HepG2 (cell line): Measurements from ENCODE around the gene C21orf58. TPM values are rescaled to one million over a fixed set of nuclear protein-coding genes. Genes with fewer than 3 reads are reported as not detected.

Source experiments
- ATAC-seq: fragments of 200-7000 bp; cut with Tn5 transposase; 3 replicates; pipeline ENCODE4 v1.9.1; 2020; ENCODE audit warnings: mild to moderate bottlenecking, moderate library complexity
- BruUV-seq: library from RNA; stranded (reverse); fragments of 400-500 nt; replicated peaks from 2 replicates; lab custom pipeline; 2021; lab: Mats Ljungman, UMichigan
- CTCF ChIA-PET: fragments of 300-600 bp; formaldehyde crosslinking; extraction: SDS; loops from one replicate; lab custom pipeline; 2021; ENCODE audit warnings: low total read pairs, inconsistent platforms, low intra/inter-chr PET ratio; lab: Yijun Ruan, JAX
- POLR2A ChIA-PET: fragments of 350-600 bp; sonication (Branson Sonifier 250); formaldehyde crosslinking; loops from one replicate; lab custom pipeline; 2020; ENCODE audit warnings: antibody characterized with exemption, inconsistent platforms; lab: Yijun Ruan, JAX
- DNase-seq: peaks from one replicate; pipeline ENCODE4 v3.0.0-alpha.2; 2015; ENCODE audit warnings: low spot score
- FAIRE-seq: peaks from 3 replicates; lab custom pipeline; 2011; peaks lifted over from hg19 to GRCh38; lab: Jason Lieb, UNC
- H2AFZ ChIP-seq: one replicate; pipeline ENCODE4 v1.6.1; 2011; ENCODE audit warnings: low read length, inconsistent platforms
- H3K27ac ChIP-seq: fragments of 300-600 bp; 3 replicates; pipeline ENCODE4 v1.8.0; 2011; ENCODE audit warnings: mixed run types, mild to moderate bottlenecking, mixed read lengths, low read length, inconsistent platforms; ENCODE audit not compliant: insufficient read depth; ENCODE audit errors: extremely low read length
- H3K27me3 ChIP-seq, 2 experiments: fragments of 200-600 bp in 1 of 2; 2 replicates in 1 of 2; 3 replicates in 1 of 2; pipeline versions ENCODE4 v1.6.0 to v1.8.0; 2011; ENCODE audit warnings: low read length in 2 of 2, mild to moderate bottlenecking in 2 of 2, moderate library complexity in 2 of 2, inconsistent platforms in 1 of 2; ENCODE audit not compliant: insufficient read depth in 2 of 2, control insufficient read depth in 1 of 2
- H3K36me3 ChIP-seq, 2 experiments: fragments of 200-600 bp in 1 of 2; replicated peaks in 1 of 2; 2 replicates in 1 of 2; 3 replicates in 1 of 2; pipeline versions ENCODE4 v1.5.1 to v1.8.0; 2011; ENCODE audit warnings: low read length in 2 of 2, inconsistent platforms in 1 of 2; ENCODE audit not compliant: insufficient read depth in 2 of 2, control insufficient read depth in 1 of 2
- H3K4me1 ChIP-seq: 2 replicates; pipeline ENCODE4 v1.5.1; 2012; ENCODE audit warnings: low read length, inconsistent platforms; ENCODE audit not compliant: insufficient read depth
- H3K4me2 ChIP-seq: 2 replicates; pipeline ENCODE4 v1.6.0; 2011; ENCODE audit warnings: low read depth, low read length, inconsistent platforms
- H3K4me3 ChIP-seq, 3 experiments: fragments of 200-600 bp in 1 of 3; sonication (generic), shearing (Covaris generic) in 1 of 3; replicated peaks in 1 of 3; 2 replicates each; pipeline ENCODE4 v1.5.1; 2011 to 2016; ENCODE audit warnings: low read length in 3 of 3, inconsistent platforms in 2 of 3, low read depth in 2 of 3, mild to moderate bottlenecking in 2 of 3, control low read depth in 1 of 3, mixed read lengths in 1 of 3; ENCODE audit not compliant: insufficient read depth in 1 of 3
- H3K79me2 ChIP-seq: one replicate; pipeline ENCODE4 v1.6.1; 2011; ENCODE audit warnings: low read length, inconsistent platforms; ENCODE audit not compliant: insufficient read depth
- H3K9ac ChIP-seq: 2 replicates; pipeline ENCODE4 v1.6.0; 2011; ENCODE audit warnings: mild to moderate bottlenecking, low read depth, low read length, inconsistent platforms; ENCODE audit not compliant: insufficient read depth
- H3K9me3 ChIP-seq: 2 replicates; pipeline ENCODE4 v1.5.1; 2012; ENCODE audit warnings: mild to moderate bottlenecking, low read length
- H4K20me1 ChIP-seq: 2 replicates; pipeline ENCODE4 v1.6.0; 2011; ENCODE audit warnings: inconsistent platforms, mild to moderate bottlenecking, low read length, moderate library complexity; ENCODE audit not compliant: insufficient read depth
- HOXA7 ChIP-seq: sonication (generic); formaldehyde crosslinking; IDR thresholded peaks from 2 replicates; pipeline ENCODE4 v1.8.1; 2022; ENCODE audit warnings: mild to moderate bottlenecking, missing genetic modification reagents, moderate library complexity
- MEIS1 ChIP-seq: sonication (generic); formaldehyde crosslinking; IDR thresholded peaks from 2 replicates; pipeline ENCODE4 v1.9.0; 2021; ENCODE audit warnings: mild to moderate bottlenecking, missing genetic modification reagents, moderate library complexity, borderline replicate concordance
- NFATC3 ChIP-seq: sonication (generic); formaldehyde crosslinking; IDR thresholded peaks from 2 replicates; pipeline ENCODE4 v1.5.1; 2020; ENCODE audit warnings: mild to moderate bottlenecking, missing genetic modification reagents
- SIX4 ChIP-seq: sonication (generic); formaldehyde crosslinking; IDR thresholded peaks from 2 replicates; pipeline ENCODE4 v1.4.0; 2020; ENCODE audit warnings: missing genetic modification reagents
- ZNF550 ChIP-seq: sonication (generic); formaldehyde crosslinking; IDR thresholded peaks from 2 replicates; pipeline ENCODE4 v1.4.0; 2020; ENCODE audit warnings: mild to moderate bottlenecking, missing genetic modification reagents, borderline replicate concordance
- ZNF816 ChIP-seq: sonication (generic); formaldehyde crosslinking; IDR thresholded peaks from 2 replicates; pipeline ENCODE4 v1.8.0; 2022; ENCODE audit warnings: missing genetic modification reagents, mild to moderate bottlenecking, borderline replicate concordance
- ZSCAN30 ChIP-seq: sonication (generic); formaldehyde crosslinking; IDR thresholded peaks from 2 replicates; pipeline ENCODE4 v1.5.0; 2020; ENCODE audit warnings: mild to moderate bottlenecking, missing genetic modification reagents
- WGBS: methylation state at CpG from one replicate; pipeline ENCODE4 v1.1.6; 2017; ENCODE audit warnings: low lambda C conversion rate; 5-methylcytosine and 5-hydroxymethylcytosine counted together
- in situ Hi-C: cut with HindIII; loops from 2 replicates; pipeline ENCODE4 v1.10.0; 2017; ENCODE audit warnings: low pct_unique_long_range_greater_than_20kb; ENCODE audit not compliant: extremely low pct_ligation_motif_present
- intact Hi-C: fragments of 100-400 bp; cut with micrococcal nuclease; formaldehyde crosslinking; loops from one replicate; pipeline ENCODE4 v1.10.0; 2022; ENCODE audit not compliant: unreplicated experiment
- polyA plus RNA-seq, 8 experiments: library from polyadenylated mRNA; depleted of rRNA in 3 of 8; stranded (reverse) in 7 of 8; unstranded in 1 of 8; fragments of >200 nt; fragmentation: Illumina TruSeq in 4 of 8; extraction: Trizol in 4 of 8; gene quantifications; 2 replicates each; pipeline versions ENCODE4 v1.2.1 to v1.2.3, GENCODE V29; 2011 to 2016; ENCODE audit warnings: low read depth in 4 of 8, missing spikeins in 1 of 8, mixed read lengths in 1 of 8; ENCODE audit not compliant: insufficient read depth in 1 of 8
- total RNA-seq, 5 experiments: library from RNA; depleted of rRNA; stranded (reverse); fragments of >200 nt; fragmentation: Illumina TruSeq; extraction: Trizol; gene quantifications; 2 replicates each; pipeline ENCODE4 v1.2.3, GENCODE V29; 2016; ENCODE audit warnings: low read depth in 1 of 5
- TF ChIP-seq, protein P1 (sequence below): sonication (generic); formaldehyde crosslinking; IDR thresholded peaks from 2 replicates; pipeline ENCODE4 v1.8.1; 2023; ENCODE audit warnings: missing genetic modification reagents, inconsistent platforms, borderline replicate concordance
- TF ChIP-seq, protein P2 (sequence below): sonication (generic); formaldehyde crosslinking; IDR thresholded peaks from 2 replicates; pipeline ENCODE4 v1.4.0; 2020; ENCODE audit warnings: missing genetic modification reagents, mild to moderate bottlenecking, borderline replicate concordance
- TF ChIP-seq, protein P3 (sequence below): sonication (generic); formaldehyde crosslinking; IDR thresholded peaks from 2 replicates; pipeline ENCODE4 v1.4.0; 2020; ENCODE audit warnings: missing genetic modification reagents

The C21orf58 gene
- total and polyA plus RNA-seq, 2 of the 13 experiments (the other 11 are each of a cell fraction or from before 2014, with no cell fraction given) = 3.5 to 6.8 TPM

DNA sequence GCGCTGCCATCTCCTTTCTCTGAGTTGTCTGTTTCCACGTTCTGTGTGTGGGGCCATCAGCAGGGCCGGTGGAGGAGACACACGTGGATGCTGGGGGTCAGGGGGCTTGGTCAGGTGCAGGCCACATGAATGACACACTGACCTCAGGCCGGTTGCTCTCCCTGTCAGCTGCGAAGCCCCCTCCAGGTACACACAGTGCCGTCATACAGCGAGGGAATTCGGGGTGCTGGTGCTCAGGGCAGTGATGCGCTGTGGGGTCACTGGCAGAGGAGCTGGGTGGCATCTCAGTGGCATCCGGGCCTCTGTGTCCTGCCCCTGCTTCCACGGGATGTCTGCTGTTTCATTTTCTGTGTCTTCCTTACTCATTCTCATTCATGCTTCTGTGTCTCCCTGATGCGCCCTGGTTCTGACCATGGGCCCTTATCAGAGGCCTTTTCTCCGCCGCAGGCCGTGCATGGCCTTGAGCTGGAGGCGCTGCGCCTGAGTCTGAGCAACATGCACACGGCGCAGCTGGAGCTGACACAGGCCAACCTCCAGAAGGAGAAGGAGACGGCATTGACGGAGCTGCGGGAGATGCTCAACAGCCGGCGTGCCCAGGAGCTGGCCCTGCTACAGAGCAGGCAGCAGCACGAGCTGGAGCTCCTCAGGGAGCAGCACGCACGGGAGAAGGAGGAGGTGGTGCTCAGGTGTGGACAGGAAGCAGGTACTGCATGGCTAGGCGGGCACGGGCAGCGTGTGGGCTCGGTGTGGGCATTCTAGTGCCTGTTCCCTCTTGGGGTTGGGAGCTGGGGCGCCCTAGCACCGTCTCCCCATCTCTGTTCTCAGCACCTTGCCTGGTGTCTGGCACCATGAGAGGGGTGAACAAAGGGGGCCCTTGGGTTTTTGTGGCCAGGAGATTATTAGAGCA is 22.9 kb upstream of the C21orf58 start:
- H3K4me3 ChIP-seq = no peak overlapping the region
- CTCF ChIA-PET = no interaction called here
- peaks cover 27 to 60% of the 10 kb centered on the region in 2 experiments for H3K36me3 ChIP-seq
- no peaks in the 10 kb centered on the region for H3K9me3 ChIP-seq
- no TSS peak for BruUV-seq
- FAIRE-seq = no peak
- no peak overlapping the region for H2AFZ ChIP-seq
- ATAC-seq = no peak
- H3K79me2 ChIP-seq = peaks cover 6% of the 10 kb centered on the region
- no peak overlapping the region for H3K27ac ChIP-seq
- no peak overlapping the region for H3K9ac ChIP-seq
- H3K4me1 ChIP-seq = no peaks in the 10 kb centered on the region
- intact Hi-C loops (no loop called here), in situ Hi-C loops (no loop called here)
- H3K4me2 ChIP-seq = no peak overlapping the region
- no peak for DNase-seq
- 97% methylated on average over 26 of the region's 34 CpGs for WGBS
- no peaks in the 10 kb centered on the region for H3K27me3 ChIP-seq
- no peaks in the 10 kb centered on the region; the same call in 1 of the 2 replicates for H4K20me1 ChIP-seq
- POLR2A ChIA-PET = no interaction called here
- TF ChIP-seq ZSCAN30 (CRISPR knock-in tag) (no peak), SIX4 (CRISPR knock-in tag) (no peak), HOXA7 (CRISPR knock-in tag) (no peak)
- TF ChIP-seq, protein P1, sequence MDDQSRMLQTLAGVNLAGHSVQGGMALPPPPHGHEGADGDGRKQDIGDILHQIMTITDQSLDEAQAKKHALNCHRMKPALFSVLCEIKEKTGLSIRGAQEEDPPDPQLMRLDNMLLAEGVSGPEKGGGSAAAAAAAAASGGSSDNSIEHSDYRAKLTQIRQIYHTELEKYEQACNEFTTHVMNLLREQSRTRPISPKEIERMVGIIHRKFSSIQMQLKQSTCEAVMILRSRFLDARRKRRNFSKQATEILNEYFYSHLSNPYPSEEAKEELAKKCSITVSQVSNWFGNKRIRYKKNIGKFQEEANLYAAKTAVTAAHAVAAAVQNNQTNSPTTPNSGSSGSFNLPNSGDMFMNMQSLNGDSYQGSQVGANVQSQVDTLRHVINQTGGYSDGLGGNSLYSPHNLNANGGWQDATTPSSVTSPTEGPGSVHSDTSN (CRISPR knock-in tag) = no peak

DNA sequence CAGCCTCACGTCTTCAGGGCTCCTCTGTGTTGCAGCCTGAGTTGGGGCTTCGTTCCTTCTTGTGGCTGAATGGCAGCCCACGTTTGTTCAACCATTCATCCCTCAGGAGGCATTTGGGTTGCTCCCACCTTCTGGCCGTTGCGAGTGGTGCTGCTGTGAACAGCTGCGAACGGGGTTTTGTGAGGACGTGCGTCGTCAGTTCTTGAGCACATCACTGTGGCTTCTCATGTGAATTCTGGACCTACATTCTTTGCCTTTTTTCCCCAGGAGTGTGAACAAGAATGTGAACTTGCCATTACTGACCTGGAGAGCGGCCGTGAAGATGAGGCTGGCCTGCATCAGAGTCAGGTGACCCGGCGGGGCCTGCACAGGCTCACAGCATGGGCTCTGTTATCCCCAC is 22.2 kb upstream of the C21orf58 start:
- ATAC-seq (no peak), DNase-seq (no peak), FAIRE-seq (no peak)
- Histone ChIP-seq H3K9me3 (no peaks in the 10 kb centered on the region), H3K4me3 (no peak overlapping the region), H3K4me1 (no peaks in the 10 kb centered on the region), H3K4me2 (no peak overlapping the region), H3K27ac (no peak overlapping the region), H3K36me3 (peaks cover 26 to 54% of the 10 kb centered on the region in 2 experiments), H3K9ac (no peak overlapping the region), H3K79me2 (peaks cover 6% of the 10 kb centered on the region), H2AFZ (no peak overlapping the region), H4K20me1 (no peaks in the 10 kb centered on the region; the same call in 1 of the 2 replicates), H3K27me3 (no peaks in the 10 kb centered on the region)
- no TSS peak for BruUV-seq
- ChIA-PET CTCF (no interaction called here), POLR2A (no interaction called here)
- intact Hi-C loops (no loop called here), in situ Hi-C loops (no loop called here)
- 96% methylated on average over 11 of the region's 14 CpGs for WGBS
- TF ChIP-seq, protein P2, sequence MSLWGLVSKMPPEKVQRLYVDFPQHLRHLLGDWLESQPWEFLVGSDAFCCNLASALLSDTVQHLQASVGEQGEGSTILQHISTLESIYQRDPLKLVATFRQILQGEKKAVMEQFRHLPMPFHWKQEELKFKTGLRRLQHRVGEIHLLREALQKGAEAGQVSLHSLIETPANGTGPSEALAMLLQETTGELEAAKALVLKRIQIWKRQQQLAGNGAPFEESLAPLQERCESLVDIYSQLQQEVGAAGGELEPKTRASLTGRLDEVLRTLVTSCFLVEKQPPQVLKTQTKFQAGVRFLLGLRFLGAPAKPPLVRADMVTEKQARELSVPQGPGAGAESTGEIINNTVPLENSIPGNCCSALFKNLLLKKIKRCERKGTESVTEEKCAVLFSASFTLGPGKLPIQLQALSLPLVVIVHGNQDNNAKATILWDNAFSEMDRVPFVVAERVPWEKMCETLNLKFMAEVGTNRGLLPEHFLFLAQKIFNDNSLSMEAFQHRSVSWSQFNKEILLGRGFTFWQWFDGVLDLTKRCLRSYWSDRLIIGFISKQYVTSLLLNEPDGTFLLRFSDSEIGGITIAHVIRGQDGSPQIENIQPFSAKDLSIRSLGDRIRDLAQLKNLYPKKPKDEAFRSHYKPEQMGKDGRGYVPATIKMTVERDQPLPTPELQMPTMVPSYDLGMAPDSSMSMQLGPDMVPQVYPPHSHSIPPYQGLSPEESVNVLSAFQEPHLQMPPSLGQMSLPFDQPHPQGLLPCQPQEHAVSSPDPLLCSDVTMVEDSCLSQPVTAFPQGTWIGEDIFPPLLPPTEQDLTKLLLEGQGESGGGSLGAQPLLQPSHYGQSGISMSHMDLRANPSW (CRISPR knock-in tag) = no peak
- TF ChIP-seq NFATC3 (CRISPR knock-in tag) (no peak), MEIS1 (CRISPR knock-in tag) (no peak), ZNF816 (CRISPR knock-in tag) (no peak), ZNF550 (CRISPR knock-in tag) (no peak)
- TF ChIP-seq, protein P3, sequence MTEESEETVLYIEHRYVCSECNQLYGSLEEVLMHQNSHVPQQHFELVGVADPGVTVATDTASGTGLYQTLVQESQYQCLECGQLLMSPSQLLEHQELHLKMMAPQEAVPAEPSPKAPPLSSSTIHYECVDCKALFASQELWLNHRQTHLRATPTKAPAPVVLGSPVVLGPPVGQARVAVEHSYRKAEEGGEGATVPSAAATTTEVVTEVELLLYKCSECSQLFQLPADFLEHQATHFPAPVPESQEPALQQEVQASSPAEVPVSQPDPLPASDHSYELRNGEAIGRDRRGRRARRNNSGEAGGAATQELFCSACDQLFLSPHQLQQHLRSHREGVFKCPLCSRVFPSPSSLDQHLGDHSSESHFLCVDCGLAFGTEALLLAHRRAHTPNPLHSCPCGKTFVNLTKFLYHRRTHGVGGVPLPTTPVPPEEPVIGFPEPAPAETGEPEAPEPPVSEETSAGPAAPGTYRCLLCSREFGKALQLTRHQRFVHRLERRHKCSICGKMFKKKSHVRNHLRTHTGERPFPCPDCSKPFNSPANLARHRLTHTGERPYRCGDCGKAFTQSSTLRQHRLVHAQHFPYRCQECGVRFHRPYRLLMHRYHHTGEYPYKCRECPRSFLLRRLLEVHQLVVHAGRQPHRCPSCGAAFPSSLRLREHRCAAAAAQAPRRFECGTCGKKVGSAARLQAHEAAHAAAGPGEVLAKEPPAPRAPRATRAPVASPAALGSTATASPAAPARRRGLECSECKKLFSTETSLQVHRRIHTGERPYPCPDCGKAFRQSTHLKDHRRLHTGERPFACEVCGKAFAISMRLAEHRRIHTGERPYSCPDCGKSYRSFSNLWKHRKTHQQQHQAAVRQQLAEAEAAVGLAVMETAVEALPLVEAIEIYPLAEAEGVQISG (CRISPR knock-in tag) = no peak
